CD4-positive, alpha-beta T cell treated with Interferon alpha-2 for 1 hour (primary cell): ENCODE data around the gene SLC7A7.
"Not testable (repeated sequence)": the region's sequence is repeated elsewhere in the genome, so short reads cannot be mapped to it uniquely, and the experiment has no call there.

Experiments
- DNase-seq, 2 donors: peaks; one replicate each; pipeline ENCODE4 v3.0.0-alpha.2; 2020 to 2022

The SLC7A7 gene

GRCh38 chr14:22786685-22787084 is 28.6 kb downstream of the SLC7A7 start:
- no peak for DNase-seq

GRCh38 chr14:22781301-22781991 is 33.8 kb downstream of the SLC7A7 start:
- DNase-seq = no peak

- DNase-seq = no peak
Observed at GRCh38 chr14:22780941-22781300, 34.3 kb downstream of the SLC7A7 start.

GRCh38 chr14:22780105-22780679 is 35.0 kb downstream of the SLC7A7 start:
- no peak for DNase-seq

- no peak for DNase-seq
Observed at GRCh38 chr14:22778084-22778483, 37.2 kb downstream of the SLC7A7 start.

GRCh38 chr14:22776849-22777248 is 38.4 kb downstream of the SLC7A7 start:
- not testable (repeated sequence) for DNase-seq

- no peak for DNase-seq
Observed at GRCh38 chr14:22776215-22776614, 39.0 kb downstream of the SLC7A7 start.

- DNase-seq = no peak
Observed at GRCh38 chr14:22774011-22774706, 41.1 kb downstream of the SLC7A7 start.

- no peak for DNase-seq
Observed at GRCh38 chr14:22773162-22774010, 41.8 kb downstream of the SLC7A7 start.

GRCh38 chr14:22772725-22773124 is 42.5 kb downstream of the SLC7A7 start:
- DNase-seq = no peak

- DNase-seq = no peak
Observed at GRCh38 chr14:22770481-22771187, 44.6 kb downstream of the SLC7A7 start.

GRCh38 chr14:22769369-22769768 is 45.9 kb downstream of the SLC7A7 start:
- no peak for DNase-seq

- DNase-seq = no peak
Observed at GRCh38 chr14:22768947-22769346, 46.3 kb downstream of the SLC7A7 start.

GRCh38 chr14:22767323-22767589 is 48.0 kb downstream of the SLC7A7 start:
- no peak for DNase-seq

- DNase-seq = peak; percentile 97 to 98
Observed at GRCh38 chr14:22766457-22767322, 48.5 kb downstream of the SLC7A7 start, which contains the start of gene OXA1L. TSS of gene OXA1L (plus strand) at chr14:22766688. CDS start at chr14:22766702, 14 bp downstream.

- no peak for DNase-seq
Observed at GRCh38 chr14:22764382-22764781, 50.9 kb downstream of the SLC7A7 start.

GRCh38 chr14:22761734-22762133 is 53.5 kb downstream of the SLC7A7 start:
- DNase-seq = no peak

- not testable (repeated sequence) for DNase-seq
Observed at GRCh38 chr14:22757972-22758650, 57.1 kb downstream of the SLC7A7 start.

- DNase-seq = no peak
Observed at GRCh38 chr14:22753586-22753985, 61.6 kb downstream of the SLC7A7 start.

GRCh38 chr14:22752422-22752821 is 62.8 kb downstream of the SLC7A7 start:
- no peak for DNase-seq

- DNase-seq = no peak
Observed at GRCh38 chr14:22748631-22749068, 66.6 kb downstream of the SLC7A7 start.
